HG03457 (cell line): ENCODE measurements around the gene MYNN.
A peak's percentile ranks its signal among the peaks of the same experiment; 100 is the strongest.

Experiments
- ATAC-seq: cut with Tn5 transposase; IDR thresholded peaks from one replicate; pipeline ENCODE4 v1.9.1; 2021; ENCODE audit warnings: moderate number of reproducible peaks; ENCODE audit not compliant: unreplicated experiment

MYNN gene

GRCh38 chr3:169774186-169774585 lies 990 bp downstream of the MYNN start:
- ATAC-seq: no peak

GRCh38 chr3:169777822-169778221 lies 4.6 kb downstream of the MYNN start:
- no peak for ATAC-seq

- ATAC-seq: no peak
Observed at GRCh38 chr3:169780742-169781141, 7.5 kb downstream of the MYNN start.

- ATAC-seq: no peak
Observed at GRCh38 chr3:169781209-169781855, 8.1 kb downstream of the MYNN start.

GRCh38 chr3:169787120-169787519 lies 13.9 kb downstream of the MYNN start:
- no peak for ATAC-seq

- no peak for ATAC-seq
Observed at GRCh38 chr3:169787791-169788190, 14.6 kb downstream of the MYNN start.

GRCh38 chr3:169790219-169790618 lies 17.0 kb downstream of the MYNN start:
- ATAC-seq: no peak

GRCh38 chr3:169790687-169791429 lies 17.7 kb downstream of the MYNN start:
- no peak for ATAC-seq

GRCh38 chr3:169792359-169792758 lies 19.2 kb downstream of the MYNN start:
- ATAC-seq: no peak

- ATAC-seq: no peak
Observed at GRCh38 chr3:169804681-169805080, 31.5 kb downstream of the MYNN start.

GRCh38 chr3:169809230-169809795 lies 36.1 kb downstream of the MYNN start:
- no peak for ATAC-seq

GRCh38 chr3:169811631-169812331 lies 38.6 kb downstream of the MYNN start:
- peak; percentile 8 for ATAC-seq

GRCh38 chr3:169812332-169813235 lies 39.4 kb downstream of the MYNN start, which contains the start of the genes LRRC34 and LRRIQ4:
Gene LRRC34, minus strand, starts transcription at chr3:169812904. Its CDS starts 356 bp downstream, at chr3:169812548.
Gene LRRIQ4, plus strand, starts transcription at chr3:169812870. Its CDS starts 9,052 bp downstream, at chr3:169821922.
- peak; percentile 69 for ATAC-seq

- ATAC-seq: no peak
Observed at GRCh38 chr3:169813278-169813677, 40.1 kb downstream of the MYNN start.

- ATAC-seq: peak; percentile 76
Observed at GRCh38 chr3:169813757-169814517, 40.7 kb downstream of the MYNN start.

- no peak for ATAC-seq
Observed at GRCh38 chr3:169815590-169816150, 42.5 kb downstream of the MYNN start.

- no peak for ATAC-seq
Observed at GRCh38 chr3:169818316-169818715, 45.1 kb downstream of the MYNN start.

- no peak for ATAC-seq
Observed at GRCh38 chr3:169822091-169822490, 48.9 kb downstream of the MYNN start.

GRCh38 chr3:169822540-169822939 lies 49.3 kb downstream of the MYNN start:
- no peak for ATAC-seq
